ENCODE measurements around the gene XYLT2.

Gene XYLT2

GRCh38 chr17:50348522-50349242 is 2.8 kb downstream of the XYLT2 start:
- in situ Hi-C loops (cut with MboI; ENCODE audit: low sequenced_read_pairs): no loop called here

DNA sequence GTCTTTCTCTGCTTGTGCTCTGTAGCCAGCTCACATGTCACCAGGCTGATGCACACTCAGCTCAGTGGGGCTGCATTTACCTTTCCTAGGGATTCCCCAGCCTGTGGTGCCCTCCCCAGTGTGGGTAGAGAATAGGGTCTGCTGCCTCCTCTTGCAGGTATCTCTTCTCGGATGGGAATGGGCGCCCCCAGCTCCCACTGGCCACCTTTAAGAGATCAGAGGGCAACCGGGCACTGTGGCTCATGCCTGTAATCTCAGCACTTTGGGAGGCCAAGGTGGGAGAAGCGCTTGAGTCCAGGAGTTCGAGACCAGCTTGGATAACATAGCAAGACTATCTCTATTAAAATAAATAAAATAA is 3.3 kb downstream of the XYLT2 start:
- in situ Hi-C loops (cut with MboI; ENCODE audit: low sequenced_read_pairs): no loop called here

- in situ Hi-C loops (cut with MboI; ENCODE audit: low sequenced_read_pairs): no loop called here
Measured at GRCh38 chr17:50350733-50351132, 4.8 kb downstream of the XYLT2 start.

DNA sequence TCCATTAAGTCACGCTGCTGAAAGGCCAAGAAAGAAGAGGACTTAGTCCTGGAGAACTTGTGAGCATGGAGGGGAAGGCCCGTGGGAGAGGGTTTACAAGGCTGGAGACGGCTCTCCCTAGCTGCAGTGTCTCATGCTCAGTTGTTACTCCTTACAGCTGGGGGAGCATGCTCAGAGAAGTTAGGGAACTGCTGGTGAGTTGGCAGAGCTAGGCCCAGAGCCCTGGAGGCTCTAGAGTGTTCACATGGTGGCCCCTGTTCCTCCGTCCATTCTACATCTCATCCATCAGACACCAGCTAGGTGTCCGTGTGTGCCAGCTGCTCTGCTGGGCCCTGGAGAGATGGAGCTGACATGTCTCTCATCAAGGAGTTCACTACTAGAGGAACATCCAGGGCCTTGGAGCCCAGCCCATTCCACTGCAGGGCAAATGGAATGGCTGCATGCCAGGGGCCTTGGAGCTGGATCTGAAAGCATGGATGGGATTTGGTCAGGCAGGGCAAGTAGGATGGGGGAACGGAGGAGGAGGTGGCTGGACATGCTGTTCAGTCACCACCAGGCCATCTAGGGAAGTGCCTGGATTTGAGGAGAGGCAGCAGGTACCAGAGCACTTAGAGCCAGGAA is 6.3 kb downstream of the XYLT2 start:
- in situ Hi-C loops (cut with MboI; ENCODE audit: low sequenced_read_pairs): no loop called here

DNA sequence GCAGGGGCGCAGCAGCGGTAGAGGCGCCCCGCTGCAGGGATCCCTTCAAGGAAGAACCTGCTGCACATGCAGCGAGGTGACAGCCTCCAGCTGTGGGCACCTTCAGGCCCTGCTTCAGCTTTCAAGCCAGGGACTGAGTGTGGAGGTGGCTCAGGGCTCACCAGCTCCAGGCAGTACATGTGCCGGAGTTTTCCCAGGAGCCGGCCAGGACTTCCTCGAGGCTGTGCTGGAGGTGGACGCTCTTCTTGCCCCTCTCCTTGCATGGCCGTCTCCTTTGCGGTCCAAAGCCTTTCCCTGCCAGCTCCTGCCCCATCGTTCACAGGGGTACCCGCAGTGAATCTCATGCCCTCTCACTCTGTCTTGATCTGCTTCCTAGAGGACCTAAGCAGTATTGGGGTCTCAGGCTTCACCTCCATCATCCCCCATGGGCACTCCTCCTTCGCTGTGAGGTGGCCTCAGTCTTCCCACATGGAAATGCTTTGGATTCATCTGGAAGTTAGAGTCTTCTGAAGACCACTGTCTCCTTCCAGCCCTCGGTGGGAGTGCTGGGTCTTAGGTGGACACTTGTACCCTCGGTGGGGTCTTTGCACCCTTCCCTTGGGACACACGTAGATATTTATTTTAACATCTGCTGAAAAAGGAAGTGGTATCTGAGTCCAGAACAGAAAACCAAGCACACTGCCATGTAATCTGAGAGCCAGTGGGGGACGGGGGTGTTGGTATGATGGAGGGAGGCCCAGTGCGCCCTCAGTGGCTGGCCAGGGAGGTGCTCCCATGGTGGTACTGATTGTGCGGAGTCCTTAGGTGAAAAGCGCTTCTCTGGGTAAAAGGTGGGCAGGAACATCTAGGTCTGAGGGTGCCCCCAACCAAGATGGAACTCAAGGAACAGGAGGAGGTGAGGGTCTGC is 7.0 kb downstream of the XYLT2 start:
- in situ Hi-C loops (cut with MboI; ENCODE audit: low sequenced_read_pairs): no loop called here

GRCh38 chr17:50353600-50354195 is 7.8 kb downstream of the XYLT2 start:
- in situ Hi-C loops (cut with MboI; ENCODE audit: low sequenced_read_pairs): no loop called here

GRCh38 chr17:50354198-50354597 is 8.3 kb downstream of the XYLT2 start:
- in situ Hi-C loops (cut with MboI; ENCODE audit: low sequenced_read_pairs): no loop called here

DNA sequence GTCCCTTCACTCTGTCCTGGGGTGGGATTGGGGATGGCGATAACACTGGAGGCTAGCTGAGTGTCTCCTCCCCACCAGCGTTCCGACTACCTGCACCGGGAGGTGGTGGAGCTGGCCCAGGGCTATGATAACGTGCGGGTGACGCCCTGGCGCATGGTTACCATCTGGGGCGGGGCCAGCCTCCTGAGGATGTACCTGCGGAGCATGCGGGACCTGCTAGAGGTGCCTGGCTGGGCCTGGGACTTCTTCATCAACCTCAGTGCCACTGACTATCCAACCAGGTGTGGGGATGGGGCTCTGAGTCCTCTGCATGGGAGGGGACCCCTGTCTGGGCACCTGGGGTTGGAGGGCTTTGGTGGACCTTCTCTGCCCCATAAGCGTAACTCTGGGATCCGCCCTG is 8.8 kb downstream of the XYLT2 start:
- in situ Hi-C loops (cut with MboI; ENCODE audit: low sequenced_read_pairs): no loop called here

GRCh38 chr17:50355336-50355700 is 9.4 kb downstream of the XYLT2 start:
- in situ Hi-C loops (cut with MboI; ENCODE audit: low sequenced_read_pairs): no loop called here

GRCh38 chr17:50355701-50356341 is 9.9 kb downstream of the XYLT2 start:
- in situ Hi-C loops (cut with MboI; ENCODE audit: low sequenced_read_pairs): no loop called here

- in situ Hi-C loops (cut with MboI; ENCODE audit: low sequenced_read_pairs): no loop called here
Measured at GRCh38 chr17:50356418-50356817, 10.5 kb downstream of the XYLT2 start.

DNA sequence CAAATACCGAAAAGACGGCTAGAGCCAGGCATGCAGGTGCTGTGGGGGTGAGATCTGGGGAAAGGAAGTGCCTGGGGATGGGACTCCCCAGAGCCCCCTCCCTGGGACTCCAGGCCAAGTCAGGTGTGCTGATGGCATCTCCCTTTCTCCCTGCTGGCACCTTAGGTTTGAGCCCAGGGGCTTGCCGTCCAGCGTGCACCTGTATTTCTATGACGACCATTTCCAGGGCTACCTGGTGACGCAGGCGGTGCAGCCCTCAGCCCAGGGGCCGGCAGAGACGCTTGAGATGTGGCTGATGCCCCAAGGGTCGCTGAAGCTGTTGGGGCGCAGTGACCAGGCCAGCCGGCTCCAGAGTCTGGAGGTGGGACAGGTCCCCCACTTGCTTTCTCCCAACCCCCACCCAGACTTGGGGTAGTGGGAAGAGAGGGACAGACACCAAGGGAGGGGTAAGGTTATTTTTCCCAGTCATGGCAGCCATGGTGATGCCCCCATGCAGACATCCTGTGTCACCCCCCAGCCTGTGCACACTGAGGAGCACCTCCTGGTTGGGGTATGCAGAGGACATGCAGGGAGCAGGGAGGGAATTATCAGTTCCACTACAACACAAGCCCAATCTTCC is 11.1 kb downstream of the XYLT2 start:
- in situ Hi-C loops (cut with MboI; ENCODE audit: low sequenced_read_pairs): no loop called here

- in situ Hi-C loops (cut with MboI; ENCODE audit: low sequenced_read_pairs): no loop called here
Measured at GRCh38 chr17:50358177-50358576, 12.3 kb downstream of the XYLT2 start.

- in situ Hi-C loops (cut with MboI; ENCODE audit: low sequenced_read_pairs): no loop called here
Measured at GRCh38 chr17:50359005-50359699, 13.2 kb downstream of the XYLT2 start.

GRCh38 chr17:50359998-50360461 is 14.1 kb downstream of the XYLT2 start:
- in situ Hi-C loops (cut with MboI; ENCODE audit: low sequenced_read_pairs): no loop called here

DNA sequence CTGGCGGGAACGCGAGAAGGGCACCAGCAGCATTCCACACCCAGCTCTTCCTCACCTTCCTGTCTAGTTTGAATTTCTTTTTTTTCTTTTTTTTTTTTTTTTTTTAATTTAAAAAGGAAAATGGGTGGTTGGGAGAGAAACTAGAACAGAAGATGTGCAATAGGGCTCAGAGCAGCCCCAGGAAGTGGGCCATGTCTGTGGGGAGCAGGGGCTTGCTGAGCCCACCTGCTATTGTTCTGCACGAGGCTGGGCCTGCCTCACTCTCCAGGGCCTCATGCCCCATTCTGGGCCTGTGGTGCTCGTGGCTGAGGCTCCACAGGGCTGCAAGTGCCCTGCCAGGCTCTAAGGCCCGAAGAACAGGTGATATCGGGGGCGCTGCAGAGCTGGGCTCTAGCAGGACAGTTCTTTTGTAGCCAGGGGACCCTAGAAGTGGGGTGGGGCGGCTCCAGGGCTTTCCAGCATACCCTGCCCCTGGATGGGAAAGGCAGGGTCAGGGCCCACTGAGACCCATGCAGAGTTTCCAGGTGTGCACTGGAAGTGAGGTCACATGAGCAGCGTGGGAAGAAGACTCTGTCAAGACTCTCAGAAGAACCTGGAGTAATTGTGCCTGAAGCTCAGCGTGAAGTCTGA is 14.7 kb downstream of the XYLT2 start:
- in situ Hi-C loops (cut with MboI; ENCODE audit: low sequenced_read_pairs): no loop called here

DNA sequence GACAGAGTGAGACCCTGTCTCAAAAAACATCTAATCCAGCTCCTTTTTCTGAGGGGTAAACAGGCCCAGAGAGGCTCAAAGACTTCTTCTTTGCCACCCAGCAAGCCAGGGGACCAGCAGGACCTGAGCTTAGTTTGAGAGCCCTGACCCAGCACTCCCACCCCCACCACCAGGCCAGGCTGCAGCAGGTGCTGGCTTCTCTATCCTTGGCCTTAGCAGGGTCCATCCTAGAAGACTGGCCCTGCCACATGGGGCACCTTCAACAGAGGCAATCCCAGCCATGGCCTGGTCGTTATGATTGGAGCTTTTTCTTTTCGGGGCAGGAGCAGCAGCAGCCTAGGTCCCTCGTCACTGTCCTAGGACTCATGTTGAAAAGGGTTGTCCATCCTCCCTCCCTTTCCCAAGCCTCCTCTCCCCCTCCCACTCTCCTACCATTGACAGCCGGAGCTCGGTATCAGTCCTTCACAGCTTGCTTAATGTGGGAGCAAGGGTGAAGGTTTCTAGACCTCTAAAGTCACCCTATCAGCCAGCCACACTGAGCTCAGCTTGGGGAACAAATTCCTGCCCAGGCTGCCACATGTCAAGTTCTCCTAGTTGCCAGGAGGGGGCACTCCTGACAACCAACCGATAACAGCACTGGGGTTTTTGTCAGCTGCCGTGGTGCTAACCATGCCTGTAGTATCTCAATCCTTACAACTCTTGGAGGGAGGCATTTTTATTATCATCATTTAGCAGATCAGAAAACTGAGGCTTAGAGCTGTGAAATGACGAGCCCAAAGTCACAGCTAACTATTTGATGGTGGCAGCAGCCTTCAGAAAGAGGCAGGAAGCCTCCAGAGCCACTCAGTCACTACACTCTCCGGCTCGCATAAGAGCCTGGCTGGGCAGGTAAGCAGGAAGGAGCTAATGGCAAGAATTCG is 15.9 kb downstream of the XYLT2 start:
- in situ Hi-C loops (cut with MboI; ENCODE audit: low sequenced_read_pairs): no loop called here

DNA sequence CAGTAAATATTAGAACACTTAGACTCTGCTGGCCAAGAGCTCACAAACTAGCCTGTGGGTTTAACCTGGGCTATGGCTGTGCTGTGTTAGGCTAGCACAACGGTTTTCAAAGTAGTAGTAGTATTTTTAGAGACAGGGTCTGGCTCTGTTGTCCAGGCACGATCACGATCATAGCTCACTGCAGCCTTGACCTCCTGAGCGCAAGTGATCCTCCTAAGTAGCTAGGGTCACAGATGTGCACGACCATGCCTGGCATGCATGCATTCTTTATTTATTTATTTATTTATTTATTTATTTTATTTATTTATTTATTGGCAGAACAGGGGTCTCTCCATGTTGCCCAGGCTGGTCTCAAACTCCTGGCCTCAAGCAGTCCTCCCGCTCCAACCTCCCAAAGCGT is 16.7 kb downstream of the XYLT2 start:
- in situ Hi-C loops (cut with MboI; ENCODE audit: low sequenced_read_pairs): no loop called here

Measured in HL-60/S4 treated with retinoic acid at 250 ng/mL for 4 days and 3 days (cell line).